Ishikawa (cell line): ENCODE results near the gene KIRREL3.

Experiments
- CEBPB ChIP-seq: IDR thresholded peaks from 2 replicates; pipeline ENCODE4 v1.6.1; 2012
- CREB1 ChIP-seq: IDR thresholded peaks from 2 replicates; pipeline ENCODE4 v1.6.1; 2012; ENCODE audit warnings: low read depth
- EGR1 ChIP-seq: IDR thresholded peaks from 2 replicates; pipeline ENCODE4 v1.6.1; 2012
- EP300 ChIP-seq: IDR thresholded peaks from 2 replicates; pipeline ENCODE4 v1.6.1; 2012; ENCODE audit warnings: borderline replicate concordance
- FOXM1 ChIP-seq: IDR thresholded peaks from 2 replicates; pipeline ENCODE4 v1.6.1; 2012; ENCODE audit warnings: low read depth, borderline replicate concordance
- NFIC ChIP-seq: IDR thresholded peaks from 2 replicates; pipeline ENCODE4 v1.6.1; 2012
- RAD21 ChIP-seq: IDR thresholded peaks from 2 replicates; pipeline ENCODE4 v1.6.1; 2012; ENCODE audit warnings: low read depth
- TAF1 ChIP-seq: IDR thresholded peaks from 2 replicates; pipeline ENCODE4 v1.6.1; 2012; ENCODE audit warnings: low read depth, mild to moderate bottlenecking
- TCF12 ChIP-seq: IDR thresholded peaks from 2 replicates; pipeline ENCODE4 v1.6.1; 2012; ENCODE audit warnings: low read depth
- TEAD4 ChIP-seq: IDR thresholded peaks from 2 replicates; pipeline ENCODE4 v1.6.1; 2012
- YY1 ChIP-seq: IDR thresholded peaks from 2 replicates; pipeline ENCODE4 v1.6.1; 2012; ENCODE audit warnings: low read depth
- ZBTB7A ChIP-seq: IDR thresholded peaks from 2 replicates; pipeline ENCODE4 v1.6.1; 2012; ENCODE audit warnings: low read depth
- TF ChIP-seq, protein P1 (sequence below): IDR thresholded peaks from 2 replicates; pipeline ENCODE4 v1.6.1; 2012
- TF ChIP-seq, protein P2 (sequence below): IDR thresholded peaks from 2 replicates; pipeline ENCODE4 v1.6.1; 2012; ENCODE audit warnings: low read depth, mild to moderate bottlenecking
- TF ChIP-seq, protein P3 (sequence below): IDR thresholded peaks from 2 replicates; pipeline ENCODE4 v1.6.1; 2012

KIRREL3 gene

DNA sequence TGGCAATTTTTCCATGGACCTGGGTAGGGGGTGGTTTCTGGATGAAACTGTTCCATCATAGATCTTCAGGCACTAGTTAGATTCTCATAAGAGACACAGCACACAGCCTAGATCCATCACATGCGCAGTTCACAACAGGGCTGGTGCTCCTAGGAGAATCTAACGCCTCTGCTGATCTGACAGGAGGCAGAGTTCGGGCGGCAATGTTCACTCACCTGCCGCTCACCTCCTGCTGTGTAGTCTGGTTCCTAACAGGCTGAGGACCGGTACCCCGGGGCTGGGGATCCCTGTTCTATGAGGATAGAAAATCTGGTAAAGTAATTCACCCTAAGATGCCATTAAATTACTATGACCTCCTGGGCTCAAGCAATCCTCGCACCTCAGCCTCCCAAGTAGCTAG, 318.0 kb downstream of the KIRREL3 start:
- TF ChIP-seq, protein P1, sequence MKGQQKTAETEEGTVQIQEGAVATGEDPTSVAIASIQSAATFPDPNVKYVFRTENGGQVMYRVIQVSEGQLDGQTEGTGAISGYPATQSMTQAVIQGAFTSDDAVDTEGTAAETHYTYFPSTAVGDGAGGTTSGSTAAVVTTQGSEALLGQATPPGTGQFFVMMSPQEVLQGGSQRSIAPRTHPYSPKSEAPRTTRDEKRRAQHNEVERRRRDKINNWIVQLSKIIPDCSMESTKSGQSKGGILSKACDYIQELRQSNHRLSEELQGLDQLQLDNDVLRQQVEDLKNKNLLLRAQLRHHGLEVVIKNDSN = no peak
- TF ChIP-seq CREB1 = no peak
- no peak for TF ChIP-seq ZBTB7A
- TF ChIP-seq, protein P2, sequence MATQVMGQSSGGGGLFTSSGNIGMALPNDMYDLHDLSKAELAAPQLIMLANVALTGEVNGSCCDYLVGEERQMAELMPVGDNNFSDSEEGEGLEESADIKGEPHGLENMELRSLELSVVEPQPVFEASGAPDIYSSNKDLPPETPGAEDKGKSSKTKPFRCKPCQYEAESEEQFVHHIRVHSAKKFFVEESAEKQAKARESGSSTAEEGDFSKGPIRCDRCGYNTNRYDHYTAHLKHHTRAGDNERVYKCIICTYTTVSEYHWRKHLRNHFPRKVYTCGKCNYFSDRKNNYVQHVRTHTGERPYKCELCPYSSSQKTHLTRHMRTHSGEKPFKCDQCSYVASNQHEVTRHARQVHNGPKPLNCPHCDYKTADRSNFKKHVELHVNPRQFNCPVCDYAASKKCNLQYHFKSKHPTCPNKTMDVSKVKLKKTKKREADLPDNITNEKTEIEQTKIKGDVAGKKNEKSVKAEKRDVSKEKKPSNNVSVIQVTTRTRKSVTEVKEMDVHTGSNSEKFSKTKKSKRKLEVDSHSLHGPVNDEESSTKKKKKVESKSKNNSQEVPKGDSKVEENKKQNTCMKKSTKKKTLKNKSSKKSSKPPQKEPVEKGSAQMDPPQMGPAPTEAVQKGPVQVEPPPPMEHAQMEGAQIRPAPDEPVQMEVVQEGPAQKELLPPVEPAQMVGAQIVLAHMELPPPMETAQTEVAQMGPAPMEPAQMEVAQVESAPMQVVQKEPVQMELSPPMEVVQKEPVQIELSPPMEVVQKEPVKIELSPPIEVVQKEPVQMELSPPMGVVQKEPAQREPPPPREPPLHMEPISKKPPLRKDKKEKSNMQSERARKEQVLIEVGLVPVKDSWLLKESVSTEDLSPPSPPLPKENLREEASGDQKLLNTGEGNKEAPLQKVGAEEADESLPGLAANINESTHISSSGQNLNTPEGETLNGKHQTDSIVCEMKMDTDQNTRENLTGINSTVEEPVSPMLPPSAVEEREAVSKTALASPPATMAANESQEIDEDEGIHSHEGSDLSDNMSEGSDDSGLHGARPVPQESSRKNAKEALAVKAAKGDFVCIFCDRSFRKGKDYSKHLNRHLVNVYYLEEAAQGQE = no peak
- TF ChIP-seq TEAD4 = no peak
- TF ChIP-seq YY1 = no peak
- TF ChIP-seq TAF1 = no peak
- TF ChIP-seq NFIC = no peak
- no peak for TF ChIP-seq RAD21
- TF ChIP-seq EGR1 = no peak
- TF ChIP-seq, protein P3, sequence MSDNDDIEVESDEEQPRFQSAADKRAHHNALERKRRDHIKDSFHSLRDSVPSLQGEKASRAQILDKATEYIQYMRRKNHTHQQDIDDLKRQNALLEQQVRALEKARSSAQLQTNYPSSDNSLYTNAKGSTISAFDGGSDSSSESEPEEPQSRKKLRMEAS = no peak
- no peak for TF ChIP-seq TCF12
- no peak for TF ChIP-seq EP300
- TF ChIP-seq FOXM1 = no peak
- no peak for TF ChIP-seq CEBPB

DNA sequence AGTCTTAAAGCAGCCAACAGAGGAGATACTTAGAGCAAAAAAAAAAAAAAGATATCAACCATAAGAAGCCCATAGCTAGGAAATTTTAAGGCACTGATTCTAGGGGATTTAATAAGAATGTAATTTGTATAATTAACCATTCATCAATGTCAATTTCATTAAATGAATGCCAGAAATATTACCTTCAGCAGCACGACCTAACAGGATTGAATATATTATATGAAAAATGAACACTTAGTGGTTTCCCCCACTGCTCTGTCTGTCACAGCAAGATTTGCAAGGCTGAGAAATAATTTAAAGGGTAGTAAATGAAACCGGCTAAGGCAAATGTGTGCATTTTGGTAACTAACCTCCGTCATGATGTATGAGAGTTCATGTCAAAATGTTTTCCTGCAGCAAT, 319.9 kb downstream of the KIRREL3 start:
- TF ChIP-seq ZBTB7A (no peak), RAD21 (no peak)

DNA sequence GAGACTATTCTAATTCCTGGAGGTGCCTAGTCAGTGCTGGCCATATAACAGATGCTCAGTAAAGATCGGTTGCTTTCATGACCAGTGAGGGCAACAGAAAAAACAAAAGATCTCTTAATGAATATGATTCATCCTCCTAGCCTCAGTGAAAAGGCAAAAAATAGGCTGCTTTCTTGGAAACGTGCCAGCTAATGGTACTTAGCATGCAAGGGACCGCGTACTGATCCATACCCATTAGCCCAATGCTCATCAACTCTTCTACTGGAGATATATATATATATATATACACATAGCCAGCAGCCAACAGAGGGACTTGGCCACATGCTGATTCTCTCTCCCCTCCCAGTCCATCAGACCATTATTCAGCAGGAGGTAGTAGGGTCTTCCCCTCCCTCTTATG, 320.4 kb downstream of the KIRREL3 start:
- TF ChIP-seq YY1 = no peak
- TF ChIP-seq ZBTB7A = no peak
- TF ChIP-seq, protein P2 = no peak
- TF ChIP-seq EP300 = no peak
- TF ChIP-seq EGR1 = no peak
- no peak for TF ChIP-seq FOXM1
- TF ChIP-seq, protein P1 = no peak
- TF ChIP-seq, protein P3 = no peak
- TF ChIP-seq CEBPB = no peak
- no peak for TF ChIP-seq TEAD4
- TF ChIP-seq NFIC = no peak
- no peak for TF ChIP-seq TAF1
- TF ChIP-seq RAD21 = no peak
- no peak for TF ChIP-seq CREB1
- TF ChIP-seq TCF12 = no peak

DNA sequence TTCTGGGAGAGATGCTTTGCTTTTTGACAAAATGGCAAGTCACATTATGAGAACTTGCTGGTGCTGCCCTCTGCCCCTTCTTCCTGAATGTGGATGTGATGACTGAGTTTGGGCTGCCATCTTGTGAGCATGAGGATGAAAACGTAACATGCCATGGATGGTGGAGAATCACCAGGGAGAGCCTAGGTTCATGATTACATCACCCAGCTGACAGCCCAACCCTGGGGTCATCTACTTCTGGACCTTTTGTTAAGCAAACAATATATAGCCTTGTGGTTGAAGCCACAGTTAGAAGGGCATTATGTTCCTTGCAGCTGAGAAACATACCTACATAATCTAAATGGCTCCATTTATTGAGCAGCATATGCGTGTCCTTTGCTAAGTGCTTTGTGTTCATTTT, 321.5 kb downstream of the KIRREL3 start:
- TF ChIP-seq EGR1 (no peak), FOXM1 (no peak), YY1 (no peak)

DNA sequence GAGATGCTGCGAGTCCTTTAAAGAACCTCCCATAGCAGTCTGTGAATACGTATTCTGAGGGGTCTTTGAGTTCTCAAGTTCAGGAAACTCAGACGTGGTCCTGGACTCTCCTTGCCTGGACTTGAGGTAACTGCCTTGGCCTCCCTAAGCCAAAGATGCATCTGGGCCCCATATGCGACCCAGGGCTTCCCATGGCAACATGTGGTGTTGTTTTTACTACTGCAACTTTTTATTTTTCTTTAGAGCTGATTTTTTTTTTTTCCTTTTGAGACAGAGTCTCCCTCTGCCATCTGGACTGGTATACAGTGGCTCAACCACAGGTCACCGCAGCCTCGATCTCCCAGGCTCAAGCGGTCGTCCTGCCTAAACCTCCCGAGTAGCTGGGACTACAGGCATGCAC, 324.0 kb downstream of the KIRREL3 start:
- TF ChIP-seq, protein P2 = no peak
- TF ChIP-seq EP300 (no peak), FOXM1 (no peak), CEBPB (no peak), RAD21 (no peak), NFIC (no peak), YY1 (no peak), EGR1 (no peak), CREB1 (no peak), ZBTB7A (no peak), TCF12 (no peak)
- TF ChIP-seq, protein P3 = no peak
- TF ChIP-seq, protein P1 = no peak
